ENCODE data around the gene BMP10. TPM values are rescaled to one million over a fixed set of nuclear protein-coding genes. Genes with fewer than 3 reads are reported as not detected.
"Not testable (repeated sequence)": the region's sequence is repeated elsewhere in the genome, so short reads cannot be mapped to it uniquely, and the experiment has no call there.

BMP10 gene
- total RNA-seq, 1 donor from 2014 or later = not detected

GRCh38 chr2:68905116-68905515, 33.9 kb upstream of the BMP10 start:
- H3K36me3 ChIP-seq = no peaks in the 10 kb centered on the region
- no peak for DNase-seq (ENCODE audit: low spot score in 2 of 2)
- peaks cover 3 to 12% of the 10 kb centered on the region in 2 donors for H3K4me1 ChIP-seq
- no peaks in the 10 kb centered on the region for H3K27me3 ChIP-seq
- H3K9me3 ChIP-seq = peaks cover 4 to 18% of the 10 kb centered on the region in 2 donors
- no peak overlapping the region for H3K27ac ChIP-seq
- no peak overlapping the region for H3K4me3 ChIP-seq
- intact Hi-C loops (cut with DNase I) = loop anchor here (5.0 kb wide), 2 partner anchors 73 to 443 kb away; no protein-coding TSS in a partner anchor
- no peak for TF ChIP-seq CTCF (IDR thresholded peaks at IDR 0.05)

- no peak for TF ChIP-seq CTCF (IDR thresholded peaks at IDR 0.05)
- Histone ChIP-seq H3K9me3 (peaks cover 4 to 18% of the 10 kb centered on the region in 2 donors), H3K4me1 (no peaks in the 10 kb centered on the region), H3K36me3 (no peaks in the 10 kb centered on the region), H3K27me3 (no peaks in the 10 kb centered on the region), H3K4me3 (no peak overlapping the region), H3K27ac (no peak overlapping the region)
- intact Hi-C loops (cut with DNase I) = no loop called here
- no peak for DNase-seq (ENCODE audit: low spot score in 2 of 2)
Observed at GRCh38 chr2:68901561-68901960, 30.4 kb upstream of the BMP10 start.

- no peaks in the 10 kb centered on the region for H3K4me1 ChIP-seq
- intact Hi-C loops (cut with DNase I) = no loop called here
- DNase-seq (ENCODE audit: low spot score in 2 of 2) = no peak
- no peak overlapping the region for H3K4me3 ChIP-seq
- no peaks in the 10 kb centered on the region for H3K36me3 ChIP-seq
- no peak for TF ChIP-seq CTCF (IDR thresholded peaks at IDR 0.05)
- no peaks in the 10 kb centered on the region for H3K27me3 ChIP-seq
- H3K9me3 ChIP-seq = peaks cover 4 to 18% of the 10 kb centered on the region in 2 donors
- H3K27ac ChIP-seq = no peak overlapping the region
Observed at GRCh38 chr2:68901199-68901514, 30.0 kb upstream of the BMP10 start.

- TF ChIP-seq CTCF (IDR thresholded peaks at IDR 0.05) = no peak
- no peak for DNase-seq (ENCODE audit: low spot score in 2 of 2)
- no peak overlapping the region for H3K27ac ChIP-seq
- no peak overlapping the region for H3K4me3 ChIP-seq
- H3K9me3 ChIP-seq = peaks cover 4 to 18% of the 10 kb centered on the region in 2 donors
- intact Hi-C loops (cut with DNase I) = no loop called here
- H3K4me1 ChIP-seq = no peaks in the 10 kb centered on the region
- H3K27me3 ChIP-seq = no peaks in the 10 kb centered on the region
- H3K36me3 ChIP-seq = no peaks in the 10 kb centered on the region
Observed at GRCh38 chr2:68900496-68901198, 29.4 kb upstream of the BMP10 start.

GRCh38 chr2:68895981-68896380, 24.8 kb upstream of the BMP10 start:
- H3K4me3 ChIP-seq; H3K27ac ChIP-seq; H3K4me1 ChIP-seq; H3K36me3 ChIP-seq; intact Hi-C loops (cut with DNase I); DNase-seq (ENCODE audit: low spot score in 2 of 2); H3K27me3 ChIP-seq; H3K9me3 ChIP-seq: not testable (repeated sequence)

GRCh38 chr2:68889500-68889899, 18.3 kb upstream of the BMP10 start:
- Histone ChIP-seq H3K36me3 (no peaks in the 10 kb centered on the region), H3K4me1 (no peaks in the 10 kb centered on the region), H3K4me3 (no peak overlapping the region), H3K9me3 (no peaks in the 10 kb centered on the region), H3K27me3 (no peaks in the 10 kb centered on the region), H3K27ac (no peak overlapping the region)
- no peak for DNase-seq (ENCODE audit: low spot score in 2 of 2)
- intact Hi-C loops (cut with DNase I) = no loop called here
- TF ChIP-seq CTCF (IDR thresholded peaks at IDR 0.05) = no peak
